GM18867 (cell line): ENCODE results near the gene C22orf39.
"Not testable (repeated sequence)": the region's sequence is repeated elsewhere in the genome, so short reads cannot be mapped to it uniquely, and the experiment has no call there.

ENCODE experiments used
- ATAC-seq: cut with Tn5 transposase; IDR thresholded peaks from one replicate; pipeline ENCODE4 v1.9.1; 2021; ENCODE audit warnings: mild to moderate bottlenecking, moderate library complexity; ENCODE audit not compliant: unreplicated experiment

The C22orf39 gene

DNA sequence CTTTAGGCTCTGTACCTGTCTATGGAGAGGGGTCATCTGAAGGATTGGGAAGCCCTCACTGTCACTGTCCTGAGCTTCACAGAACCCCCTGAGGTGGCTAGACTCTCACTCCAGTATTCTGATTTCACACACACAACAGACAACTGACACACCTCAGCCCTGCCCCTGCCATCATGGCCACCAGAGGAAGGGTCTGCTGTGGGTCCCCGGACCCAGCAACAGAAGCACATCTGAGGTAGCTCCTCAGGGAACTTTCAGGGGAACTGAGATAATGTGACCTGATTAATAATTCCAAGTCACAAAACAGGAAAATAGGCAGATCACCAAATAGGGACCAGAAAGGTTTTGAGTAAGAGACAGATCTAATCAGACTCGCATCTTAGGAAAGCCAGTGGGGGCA, 7.5 kb upstream of the C22orf39 start:
- no peak for ATAC-seq

DNA sequence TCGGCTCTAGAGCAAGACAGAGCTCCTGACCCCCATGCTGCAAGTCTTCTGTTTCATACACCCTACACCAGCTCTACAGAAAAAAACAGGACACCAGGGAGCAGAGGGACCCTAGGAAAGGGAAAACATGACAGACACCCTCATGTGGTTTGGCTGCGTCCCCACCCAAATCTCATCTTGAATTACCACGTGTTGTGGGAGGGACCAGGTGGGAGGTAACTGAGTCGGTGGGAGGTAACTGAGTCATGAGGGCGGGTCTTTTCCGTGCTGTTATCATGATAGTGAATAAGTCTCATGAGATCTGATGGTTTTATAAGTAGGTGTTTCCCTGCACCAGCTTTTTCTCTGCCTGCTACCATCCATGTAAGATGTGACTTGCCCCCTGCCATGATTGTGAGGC, 6.6 kb upstream of the C22orf39 start:
- no peak for ATAC-seq

DNA sequence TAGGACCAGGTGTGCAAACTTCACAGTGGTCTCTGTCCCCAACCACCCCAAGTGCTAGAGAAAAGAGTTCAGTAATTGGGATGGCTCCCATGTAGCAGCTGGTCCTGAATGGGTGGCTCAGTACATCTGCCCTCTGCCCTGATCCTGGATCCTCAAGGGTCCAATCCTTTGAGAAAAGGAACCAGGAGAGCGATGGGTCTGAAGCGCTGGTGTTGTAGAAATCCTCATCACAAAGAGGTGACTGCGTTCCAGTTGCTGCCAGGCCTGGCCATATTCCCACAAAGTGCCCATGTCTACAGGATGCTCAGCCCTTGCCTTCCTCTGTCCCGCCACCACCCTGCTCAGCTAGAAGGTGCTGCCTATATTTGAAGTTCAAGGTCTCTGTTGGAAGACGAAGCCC, 6.2 kb upstream of the C22orf39 start:
- ATAC-seq = no peak

DNA sequence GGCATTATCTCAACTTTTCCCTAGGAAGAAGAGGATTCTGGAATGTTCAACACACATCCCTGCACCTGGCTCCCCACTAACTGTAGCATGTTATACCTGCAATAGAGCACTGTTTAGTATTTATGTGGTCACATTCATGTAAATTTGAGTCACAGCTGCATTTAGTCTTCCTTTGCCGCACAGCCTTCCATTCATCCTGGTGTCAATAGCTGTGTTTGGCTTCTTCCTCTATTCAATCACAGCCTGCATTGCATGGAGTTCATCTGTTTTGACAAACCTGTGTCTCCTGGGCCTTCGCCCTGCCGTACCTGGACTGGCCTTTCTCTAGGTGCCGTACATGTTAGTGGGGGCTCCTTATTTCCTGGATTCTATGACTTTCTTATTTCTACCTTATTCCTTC, 4.1 kb upstream of the C22orf39 start:
- ATAC-seq = no peak

DNA sequence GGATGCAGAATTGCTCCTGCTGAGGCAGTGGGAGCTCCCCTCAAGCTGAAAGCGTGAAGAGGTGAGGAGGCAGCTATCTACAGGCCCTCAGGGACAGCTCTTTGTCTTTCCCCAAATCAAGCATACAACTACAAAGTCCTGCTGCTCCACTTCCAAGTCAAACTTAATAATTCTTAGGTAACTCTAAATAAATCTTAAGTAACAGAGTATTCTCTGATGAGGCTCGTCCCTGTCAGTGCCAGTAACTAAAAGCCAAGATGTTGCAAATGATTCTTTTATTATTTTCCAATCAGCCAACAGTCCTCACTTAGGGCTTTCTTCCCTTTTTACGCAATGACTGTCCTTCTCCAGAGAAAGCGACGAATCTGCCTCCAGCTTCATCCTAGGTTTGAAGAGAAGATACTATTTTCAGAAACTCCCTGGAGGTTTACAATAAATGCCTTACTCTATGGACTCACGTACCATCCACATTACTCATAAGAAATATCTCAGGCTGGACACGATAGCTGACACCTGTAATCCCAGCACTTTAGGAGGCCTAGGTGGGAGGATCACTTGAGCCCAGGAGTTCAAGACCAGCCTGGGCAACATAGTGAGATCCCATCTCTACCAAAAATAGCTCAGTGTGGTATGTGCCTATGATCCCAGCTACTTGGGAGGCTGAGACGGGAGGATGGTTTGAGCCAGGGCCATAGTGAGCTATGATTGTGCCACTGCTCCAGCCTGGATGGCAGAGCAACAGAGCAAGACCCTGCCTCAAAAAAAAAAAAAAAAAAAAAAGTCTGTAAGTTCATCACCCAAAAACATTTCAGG, 3.1 kb upstream of the C22orf39 start:
- no peak for ATAC-seq

DNA sequence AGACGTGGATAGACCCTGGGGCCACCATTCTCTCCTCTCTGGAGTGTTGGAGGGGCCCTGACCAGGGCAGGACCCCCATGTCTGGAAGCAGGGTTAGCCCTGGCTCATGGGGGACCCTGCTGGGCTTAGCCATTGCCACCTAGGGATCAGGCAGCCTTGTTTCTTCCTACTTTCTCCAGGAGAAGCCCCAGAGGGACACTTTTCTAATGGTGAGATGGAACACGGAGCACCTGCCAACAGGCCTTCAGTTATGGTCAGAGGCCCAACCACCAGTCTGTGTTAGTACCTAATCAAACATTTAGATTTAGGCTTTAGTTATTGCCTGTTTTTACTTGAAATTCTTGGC, 1.9 kb upstream of the C22orf39 start:
- ATAC-seq = no peak

DNA sequence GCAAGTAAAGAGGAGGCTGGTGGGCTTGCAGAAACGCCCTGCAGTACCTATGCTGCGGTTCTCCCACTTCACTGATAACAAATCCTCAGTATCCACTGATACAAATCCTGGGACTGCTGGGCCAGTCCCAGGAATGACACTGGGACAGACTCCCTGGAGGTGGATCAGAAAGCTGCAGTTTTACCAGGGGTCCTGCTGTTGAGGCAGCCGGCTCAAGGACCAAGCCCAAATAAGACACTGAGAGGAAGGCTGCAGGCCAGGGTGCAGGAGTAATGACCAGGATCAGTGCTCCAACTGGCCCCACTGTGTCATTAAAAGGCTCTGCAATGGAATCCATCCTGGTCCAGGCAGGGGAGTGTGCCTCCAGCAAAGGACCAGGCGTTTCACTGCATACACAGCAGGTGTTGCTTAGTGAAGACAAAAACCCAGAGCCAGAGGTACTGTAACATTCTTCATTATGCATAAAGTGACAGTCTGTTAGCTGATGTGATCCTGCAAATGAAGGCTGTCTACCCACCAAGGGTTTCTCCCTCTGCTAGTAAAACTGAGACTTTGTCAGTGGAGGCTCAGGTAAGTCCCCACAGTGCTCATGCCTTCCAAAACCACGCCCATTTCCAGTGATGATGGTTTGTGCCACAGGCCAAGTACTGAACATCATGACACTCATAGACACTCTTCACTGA, 1.4 kb upstream of the C22orf39 start:
- no peak for ATAC-seq

DNA sequence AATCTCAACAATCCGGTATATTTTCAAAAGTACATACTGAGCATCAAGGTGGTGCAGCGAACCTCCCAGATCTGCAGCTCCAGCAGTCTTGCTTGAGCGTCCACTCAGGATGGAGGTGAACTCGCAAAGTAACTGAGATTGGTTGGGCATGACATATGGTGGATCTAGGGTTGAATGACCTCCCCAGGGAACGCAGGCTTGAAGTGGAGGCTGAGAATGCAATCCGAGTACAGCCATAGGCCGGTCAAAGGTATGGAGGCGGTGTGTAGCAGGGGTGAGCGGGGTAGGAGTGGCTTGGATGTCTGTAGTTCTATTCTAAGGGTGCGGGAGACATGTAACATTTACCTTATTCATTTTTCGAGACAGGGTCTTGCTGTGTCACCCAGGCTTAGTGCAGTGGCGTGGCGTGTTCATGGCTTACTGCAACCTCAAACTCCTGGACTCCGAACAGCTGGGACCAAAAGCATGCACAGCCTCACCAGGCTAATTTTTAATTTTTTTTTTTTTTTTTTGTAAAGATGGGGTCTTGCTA, 631 bp upstream of the C22orf39 start:
- peak; percentile 24 for ATAC-seq

DNA sequence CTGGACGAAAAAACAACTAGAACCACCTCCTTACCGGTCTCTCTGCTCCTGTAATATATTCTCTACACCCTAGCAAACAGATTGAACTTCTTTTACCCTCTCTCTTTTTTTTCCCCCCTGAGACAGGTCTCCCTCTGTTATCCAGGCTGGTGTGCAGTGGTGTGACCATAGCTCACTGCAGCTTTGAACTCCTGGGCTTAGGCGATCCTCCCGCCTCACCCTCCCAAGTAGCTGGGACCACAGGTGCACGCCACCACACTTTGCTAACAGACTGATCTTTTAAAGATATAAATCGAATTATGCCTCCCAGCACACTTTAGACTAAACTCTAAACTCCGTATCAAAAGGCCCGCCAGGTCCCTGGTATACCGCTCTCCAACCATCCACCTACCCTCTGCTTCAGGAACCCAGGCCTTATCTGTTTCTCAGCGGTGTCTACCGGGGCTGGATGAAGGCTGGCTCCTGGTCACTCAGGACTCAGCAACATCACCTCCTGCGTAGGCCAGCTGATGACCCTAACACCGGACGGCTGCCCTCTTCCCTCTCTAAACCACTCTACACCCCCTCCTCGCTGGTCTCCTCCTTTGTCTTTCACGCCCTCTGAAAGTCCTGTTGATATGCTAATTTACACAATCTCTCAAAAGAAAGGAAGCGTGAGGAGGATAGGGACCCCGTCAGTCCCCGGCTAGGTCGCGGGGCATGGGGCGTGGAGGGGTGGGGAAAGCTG, 745 bp downstream of the C22orf39 start:
- ATAC-seq = no peak

DNA sequence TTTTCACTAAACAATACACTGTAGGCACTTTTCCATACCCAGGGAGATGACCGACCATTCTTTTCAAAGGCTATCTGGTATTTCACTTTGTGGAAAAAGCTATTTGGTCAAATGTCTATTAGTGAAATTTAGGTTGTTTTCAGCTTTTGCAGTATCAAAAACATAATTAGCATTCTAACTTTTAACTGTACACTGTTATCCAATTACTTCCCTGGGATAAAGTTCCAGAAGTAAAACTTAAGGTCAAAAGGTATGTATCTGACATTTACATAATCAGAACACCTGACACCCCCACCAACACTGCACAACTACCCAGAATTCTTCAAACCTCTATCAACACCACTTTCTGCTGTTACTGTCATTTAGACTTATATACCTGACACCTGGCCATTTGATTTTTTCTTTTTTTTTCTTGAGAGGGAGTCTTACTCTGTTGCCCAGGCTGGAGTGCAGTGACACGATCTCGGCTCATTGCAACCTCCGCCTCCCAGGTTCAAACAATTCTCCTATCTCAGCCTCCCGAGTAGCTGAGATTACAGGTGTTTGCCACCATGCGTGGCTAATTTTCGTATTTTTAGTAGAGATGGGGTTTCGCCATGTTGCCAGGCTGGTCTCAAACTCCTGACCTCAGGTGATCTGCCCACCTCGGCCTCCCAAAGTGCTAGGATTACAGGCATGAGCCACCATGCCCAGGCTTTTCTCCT, 2.1 kb downstream of the C22orf39 start:
- ATAC-seq = not testable (repeated sequence)

DNA sequence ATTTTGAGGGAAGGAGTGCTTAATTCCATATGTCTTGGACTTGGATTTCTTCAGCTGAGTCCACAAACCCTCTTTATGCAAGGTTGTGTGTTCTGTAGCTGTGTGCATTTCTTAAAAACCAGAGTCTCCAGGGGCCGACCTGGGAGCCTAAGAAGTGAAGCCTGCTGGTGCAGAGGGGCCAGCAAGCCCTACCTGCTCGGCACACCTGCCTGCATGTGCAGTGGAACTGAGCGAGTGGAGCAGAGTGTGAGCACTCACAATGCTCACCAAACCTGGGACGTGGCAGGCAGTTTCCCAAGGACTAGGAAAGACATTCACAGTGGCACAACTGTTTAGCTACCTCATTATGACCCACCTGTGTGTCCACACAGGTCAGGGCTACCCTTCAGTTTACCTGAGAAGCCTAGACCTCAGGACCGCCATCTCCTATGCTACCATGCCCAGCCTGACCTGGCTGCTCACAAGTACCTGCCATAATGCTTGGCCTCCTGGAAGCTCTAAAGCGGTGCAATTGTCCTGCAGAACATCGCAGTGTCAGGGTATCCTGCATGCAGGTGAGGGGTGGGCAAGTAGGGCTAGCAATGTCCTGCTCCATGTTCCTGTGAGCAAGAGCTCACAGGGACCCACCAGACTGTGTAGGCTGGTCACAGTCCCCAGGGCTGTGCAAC, 3.8 kb downstream of the C22orf39 start:
- ATAC-seq = no peak

DNA sequence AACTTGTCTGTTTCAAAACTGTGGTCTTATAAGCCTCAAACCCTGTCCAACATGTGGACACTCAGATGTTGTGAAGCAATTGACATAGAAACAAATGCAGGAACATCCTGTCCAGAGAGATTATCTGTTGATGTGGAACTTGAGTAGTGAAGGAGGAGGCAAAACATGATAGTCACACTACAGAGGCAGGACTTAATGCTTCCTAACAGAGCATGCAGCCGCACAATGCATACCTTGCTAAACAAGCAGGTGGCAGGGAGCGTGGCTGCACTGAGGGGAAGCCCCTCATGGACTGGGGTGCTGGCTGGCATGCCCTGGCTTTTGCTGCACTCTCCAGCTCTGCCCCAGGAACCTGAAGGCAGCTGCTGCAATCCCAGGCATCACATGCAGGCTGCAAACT, 5.3 kb downstream of the C22orf39 start:
- no peak for ATAC-seq

DNA sequence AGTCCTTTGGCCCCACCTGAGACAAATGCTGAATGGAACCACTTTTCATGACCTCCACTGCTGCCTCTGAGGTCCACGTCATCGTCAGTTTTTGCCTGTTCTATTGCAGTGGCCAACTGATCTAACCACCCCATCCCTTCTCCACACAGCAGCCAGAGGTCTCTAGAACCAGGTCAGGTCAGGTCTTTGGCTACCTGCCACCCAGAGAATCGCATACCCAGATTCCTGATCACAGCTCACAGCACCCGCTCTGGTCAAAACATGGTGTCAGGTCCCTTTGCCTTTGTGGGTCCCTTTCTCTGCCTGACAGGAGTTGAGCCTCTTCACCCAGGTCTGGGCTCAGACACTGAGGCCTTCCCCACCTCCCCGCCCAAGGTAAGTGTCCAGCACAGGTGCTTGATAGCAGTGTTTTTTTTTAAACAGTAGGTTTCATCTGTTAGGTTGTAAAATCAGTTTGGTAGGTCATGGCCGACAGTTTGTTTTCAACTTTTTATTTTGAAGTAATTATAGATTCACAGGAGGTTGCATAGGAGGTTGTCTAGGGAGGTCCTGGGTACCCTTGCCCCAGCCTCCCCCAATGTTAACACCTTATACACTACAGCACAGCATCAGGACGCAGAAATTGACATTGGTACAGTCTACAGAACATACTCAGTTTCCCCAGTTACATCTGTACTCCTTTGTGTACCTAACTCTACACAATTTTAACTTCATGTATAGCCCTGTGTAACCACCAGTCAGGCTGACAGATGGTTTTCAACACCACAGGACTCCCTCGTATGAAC, 6.9 kb downstream of the C22orf39 start:
- no peak for ATAC-seq

DNA sequence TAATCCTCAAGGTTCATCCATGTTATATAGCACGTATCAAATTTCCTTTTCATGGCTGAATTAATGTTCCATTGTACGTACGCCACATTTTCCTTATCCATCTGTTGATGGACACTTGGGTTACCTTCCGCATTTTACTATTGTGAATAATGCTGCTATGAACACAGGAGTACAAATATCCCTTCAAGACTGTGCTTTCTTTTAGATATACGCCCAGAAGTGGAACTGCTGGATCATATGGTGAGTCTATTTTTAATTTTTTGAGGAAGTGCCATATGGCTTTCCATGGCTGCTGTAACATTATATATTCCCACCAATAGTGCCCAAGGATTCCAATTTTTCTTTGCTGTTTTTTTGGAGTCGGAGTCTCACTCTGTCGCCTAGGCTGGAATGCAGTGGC, 9.2 kb downstream of the C22orf39 start:
- no peak for ATAC-seq

DNA sequence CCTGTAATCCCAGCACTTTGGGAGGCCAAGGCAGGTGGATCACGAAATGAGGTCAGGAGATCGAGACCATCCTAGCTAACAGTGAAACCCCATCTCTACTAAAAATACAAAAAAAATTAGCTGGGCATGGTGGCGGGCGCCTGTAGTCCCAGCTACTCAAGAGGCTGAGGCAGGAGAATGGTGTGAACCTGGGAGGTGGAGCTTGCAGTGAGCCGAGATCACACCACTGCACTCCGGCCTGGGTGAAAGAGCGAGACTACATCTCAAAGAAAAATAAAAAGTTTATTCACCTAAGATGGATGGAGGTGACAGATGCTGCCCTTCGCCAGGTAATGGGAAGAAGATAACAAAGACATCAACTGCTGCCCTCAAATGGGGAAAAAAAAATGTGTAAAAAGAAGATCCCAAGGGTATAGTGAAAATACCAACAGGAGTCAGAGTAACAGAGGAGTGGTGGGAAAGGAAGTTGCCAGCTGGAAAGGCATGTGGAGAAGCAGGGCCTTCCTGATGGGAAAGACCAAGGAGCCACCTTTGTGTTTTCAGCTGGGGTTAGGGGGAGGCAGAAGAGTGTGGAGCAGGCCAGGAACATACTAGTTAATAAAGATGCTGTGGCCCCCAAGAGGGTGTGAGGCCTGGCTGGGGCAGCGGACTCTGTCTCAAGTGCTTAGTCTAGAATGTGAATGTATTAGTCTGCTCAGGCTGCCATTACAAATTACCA, 10.9 kb downstream of the C22orf39 start:
- not testable (repeated sequence) for ATAC-seq

DNA sequence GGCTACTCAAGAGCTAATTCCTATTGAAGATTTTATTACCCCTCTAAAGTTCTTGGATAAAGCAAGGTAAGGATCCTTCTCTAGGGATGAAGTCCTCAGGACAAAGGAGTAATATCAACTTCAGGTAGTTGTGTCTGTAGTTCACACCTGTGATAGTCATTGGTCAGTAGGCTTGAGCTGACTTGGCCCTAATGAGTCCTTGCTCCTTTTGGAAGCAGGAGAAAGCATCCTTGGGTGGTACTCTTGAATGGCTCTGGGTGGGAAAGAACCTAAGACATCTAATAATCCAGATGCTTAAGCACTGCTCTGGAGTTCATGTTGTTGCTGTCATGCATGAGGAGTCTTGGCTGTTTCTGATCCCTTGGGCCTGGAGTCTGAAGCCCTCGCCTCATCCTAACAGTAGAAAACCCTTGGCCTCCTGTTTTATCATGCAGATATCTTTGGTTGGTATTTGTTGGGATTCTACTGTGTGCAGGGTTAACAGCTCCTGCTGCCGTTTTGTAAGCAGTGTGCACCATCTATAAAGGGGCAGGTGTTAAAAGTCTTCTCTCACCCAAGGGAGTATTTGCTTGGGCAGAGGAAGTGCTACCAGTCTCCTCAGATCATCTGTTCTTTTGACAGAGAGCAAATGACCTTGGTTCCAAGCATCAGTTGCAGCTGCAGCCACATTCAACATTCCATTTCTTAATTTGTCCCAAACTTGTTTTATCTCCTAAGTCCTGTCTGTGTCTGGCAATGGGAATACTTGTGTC, 12.5 kb downstream of the C22orf39 start:
- no peak for ATAC-seq

DNA sequence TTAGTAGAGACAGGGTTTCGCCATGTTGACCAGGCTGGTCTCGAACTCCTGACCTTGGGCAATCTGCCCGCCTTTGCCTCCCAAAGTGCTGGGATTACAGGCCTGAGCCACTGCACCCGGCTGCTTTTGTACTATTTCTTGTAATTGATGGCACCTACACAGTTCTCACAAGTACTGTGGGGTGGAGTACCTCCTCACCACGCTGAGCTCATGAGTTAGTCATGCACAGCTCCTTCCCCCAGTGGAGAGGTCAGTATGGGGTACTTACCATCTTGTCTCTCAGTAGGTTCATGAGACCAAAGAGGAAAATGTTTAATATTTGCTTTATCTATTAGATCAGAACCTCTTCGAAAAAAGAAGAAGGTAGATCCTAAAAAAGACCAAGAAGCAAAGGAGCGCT, 13.1 kb downstream of the C22orf39 start:
- ATAC-seq = no peak

DNA sequence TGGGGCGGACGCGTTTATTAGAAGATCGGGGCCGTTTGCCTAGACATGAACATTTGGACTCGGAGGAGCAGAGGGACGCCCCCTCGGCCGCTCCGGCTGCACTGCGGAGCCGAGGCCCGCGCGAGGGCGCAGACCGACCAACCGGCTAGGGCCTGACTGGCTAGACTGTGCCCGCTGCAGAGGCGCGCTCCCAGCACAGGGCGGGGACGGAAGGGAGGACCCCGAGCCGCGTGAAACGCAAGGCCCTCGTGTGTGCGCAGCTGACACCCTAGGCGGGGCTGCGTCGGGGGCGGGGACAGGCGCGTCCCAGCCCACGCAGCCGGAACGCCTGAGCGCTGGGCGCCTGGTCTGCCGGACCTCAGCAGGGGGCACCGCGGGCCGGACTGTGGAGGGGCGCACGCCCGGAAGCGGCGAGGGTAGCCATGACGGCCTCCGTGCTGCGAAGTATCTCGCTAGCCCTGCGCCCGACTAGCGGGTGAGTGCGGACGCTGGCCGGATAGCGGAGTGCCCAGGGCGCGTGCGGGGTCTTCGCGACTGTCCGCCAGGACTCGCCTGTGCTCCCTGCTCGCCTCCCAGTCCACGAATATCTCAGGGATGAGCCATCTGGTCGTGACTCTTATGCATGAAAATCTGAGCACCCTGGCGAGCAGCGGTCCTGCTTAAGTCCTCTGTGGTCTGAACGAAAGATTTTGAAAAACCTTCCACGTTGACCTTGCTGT, 15.2 kb downstream of the C22orf39 start, which contains the start of gene MRPL40:
TSS of gene MRPL40 (plus strand) at position 413 of the 719 bp plus-strand sequence. CDS start at position 423, 10 bp downstream.
- peak; percentile 75 for ATAC-seq
